Spleen (tissue), 11 donors: ENCODE results near the gene TEX29. TPM values are rescaled to one million over a fixed set of nuclear protein-coding genes. Genes with fewer than 3 reads are reported as not detected.

ENCODE experiments used
- DNase-seq: peaks from one replicate; pipeline ENCODE4 v3.0.0-alpha.2; 2020
- H3K27ac ChIP-seq, 8 donors: fragments of 200-600 bp; sonication (generic) in 7 of 8; 1 replicate in 4 of 8; 2 replicates in 4 of 8; pipeline versions ENCODE4 v1.5.0 to v1.8.0; 2016 to 2021; ENCODE audit warnings: inconsistent platforms in 4 of 8, mild to moderate bottlenecking in 4 of 8, moderate library complexity in 1 of 8
- H3K27me3 ChIP-seq, 7 donors: fragments of 200-600 bp; sonication (generic) in 6 of 7; replicated peaks in 1 of 7; 1 replicate in 4 of 7; 2 replicates in 3 of 7; pipeline versions ENCODE4 v1.5.0 to v1.8.0; 2016 to 2021; ENCODE audit warnings: inconsistent platforms in 3 of 7, mild to moderate bottlenecking in 1 of 7
- H3K36me3 ChIP-seq, 6 donors: fragments of 200-600 bp; sonication (generic) in 5 of 6; 1 replicate in 4 of 6; 2 replicates in 2 of 6; pipeline versions ENCODE4 v1.5.0 to v1.8.0; 2016 to 2021; ENCODE audit warnings: inconsistent platforms in 2 of 6
- H3K4me1 ChIP-seq, 6 donors: fragments of 200-600 bp; sonication (generic) in 5 of 6; 1 replicate in 3 of 6; 2 replicates in 3 of 6; pipeline versions ENCODE4 v1.5.0 to v1.8.0; 2016 to 2021; ENCODE audit warnings: inconsistent platforms in 3 of 6
- H3K4me3 ChIP-seq, 8 donors: fragments of 200-600 bp; sonication (generic) in 7 of 8; 1 replicate in 4 of 8; 2 replicates in 4 of 8; pipeline versions ENCODE4 v1.5.0 to v1.8.0; 2016 to 2021; ENCODE audit warnings: inconsistent platforms in 4 of 8, mild to moderate bottlenecking in 4 of 8, moderate library complexity in 2 of 8
- H3K9me3 ChIP-seq, 8 donors: fragments of 200-600 bp; sonication (generic) in 7 of 8; 1 replicate in 4 of 8; 2 replicates in 4 of 8; pipeline versions ENCODE4 v1.5.0 to v1.8.0; 2016 to 2021; ENCODE audit warnings: inconsistent platforms in 4 of 8
- CTCF ChIP-seq, 11 experiments: fragments of 200-600 bp in 7 of 11; fragments of 450-650 bp in 4 of 11; sonication (generic) in 4 of 11; IDR thresholded peaks in 8 of 11; conservative IDR thresholded peaks in 3 of 11; 1 replicate in 7 of 11; 2 replicates in 4 of 11; pipeline versions ENCODE4 v1.4.0 to v1.8.0; 2016 to 2021; ENCODE audit warnings: antibody characterized with exemption in 11 of 11, inconsistent platforms in 4 of 11, mild to moderate bottlenecking in 1 of 11
- POLR2A ChIP-seq, 3 donors: fragments of 450-650 bp; IDR thresholded peaks; one replicate each; pipeline ENCODE4 v1.5.1; 2017; ENCODE audit warnings: antibody characterized with exemption in 3 of 3, mild to moderate bottlenecking in 1 of 3
- POLR2AphosphoS5 ChIP-seq, 3 donors: sonication (generic); formaldehyde crosslinking; IDR thresholded peaks; one replicate each; pipeline ENCODE4 v1.5.1; 2017; ENCODE audit warnings: antibody characterized with exemption in 3 of 3
- WGBS, 5 donors: extraction: QIAGEN DNeasy Blood & Tissue Kit in 3 of 5; methylation state at CpG; one replicate each; pipeline versions ENCODE4 v1.1.5 to v1.1.7; 2013 to 2018; 5-methylcytosine and 5-hydroxymethylcytosine counted together
- intact Hi-C: fragments of 100-400 bp; cut with DNase I; formaldehyde crosslinking; loops from one replicate; pipeline ENCODE4 v1.15.0; 2023; ENCODE audit warnings: low total_unique reads
- polyA plus RNA-seq, 3 donors: library from polyadenylated mRNA; stranded (reverse); fragments of 200-250 nt; gene quantifications; one replicate each; pipeline ENCODE4 v1.2.1, GENCODE V29; 2013
- total RNA-seq, 7 donors: library from RNA; depleted of rRNA in 3 of 7; stranded (reverse); fragments of >200 nt in 3 of 7; fragmentation: NEBNext Ultra II Directional in 4 of 7; extraction: Animal tissue kit (Norgen Biotek cat#: 25700) in 4 of 7; gene quantifications; one replicate each; pipeline versions ENCODE4 v1.1.0 to v1.2.1, GENCODE V29; 2016 to 2021
- donor health status: healthy with polysubstance abuse.
- donor health status: DM: no; HTN: no; CAD: no; lungs with moderate emphysema.
- donor health status: DM: no; HTN: no; CAD: no.
- donor health status: Bipolar disorder and iron deficiency.
- donor health status: healthy.
- donor health status: DM: no; HTN: no; CAD: no.
- donor health status: DM: yes; HTN: yes; CAD: no.

Gene TEX29
- total and polyA plus RNA-seq, 10 donors: 0.54 to 1.7 (median 0.70) TPM; not detected in 4

GRCh38 chr13:111323549-111323948 is 3.1 kb downstream of the TEX29 start:
- DNase-seq: peak; percentile 47
- TF ChIP-seq CTCF (IDR thresholded peaks at IDR 0.05 in 8 of 11, conservative IDR thresholded peaks at IDR 0.05 in 3 of 11) (no peak), POLR2AphosphoS5 (IDR thresholded peaks at IDR 0.05) (no peak), POLR2A (IDR thresholded peaks at IDR 0.05) (no peak)
- no peaks in the 10 kb centered on the region for H3K9me3 ChIP-seq
- peaks cover 0 to 5% (median 0%) of the 10 kb centered on the region in 6 donors for H3K36me3 ChIP-seq
- no peaks in the 10 kb centered on the region for H3K27me3 ChIP-seq
- no peak overlapping the region for H3K27ac ChIP-seq
- intact Hi-C loops: no loop called here
- H3K4me3 ChIP-seq: no peak overlapping the region
- WGBS, 5 donors: 71 to 91% (median 82%) methylated on average over 14 of the region's 14 CpGs
- no peaks in the 10 kb centered on the region for H3K4me1 ChIP-seq

- WGBS, 5 donors: 70 to 80% (median 75%) methylated on average over 15 to 17 of the region's 17 CpGs
These were observed 3.7 kb downstream of the TEX29 start for GRCh38 chr13:111323950-111324651.

GRCh38 chr13:111324736-111325135 is 4.3 kb downstream of the TEX29 start:
- H3K9me3 ChIP-seq: no peaks in the 10 kb centered on the region
- intact Hi-C loops: no loop called here
- H3K27me3 ChIP-seq: no peaks in the 10 kb centered on the region
- no peak overlapping the region for H3K27ac ChIP-seq
- H3K4me1 ChIP-seq: no peaks in the 10 kb centered on the region
- no peak for DNase-seq
- H3K36me3 ChIP-seq: peaks cover 0 to 11% (median 0%) of the 10 kb centered on the region in 6 donors
- H3K4me3 ChIP-seq: no peak overlapping the region
- TF ChIP-seq POLR2A (IDR thresholded peaks at IDR 0.05) (no peak), CTCF (IDR thresholded peaks at IDR 0.05 in 8 of 11, conservative IDR thresholded peaks at IDR 0.05 in 3 of 11) (no peak), POLR2AphosphoS5 (IDR thresholded peaks at IDR 0.05) (no peak)
- 72 to 89% (median 88%) methylated on average over 9 to 14 of the region's 14 CpGs for WGBS, 5 donors

More at GRCh38 chr13:111323950-111324651, 3.7 kb downstream of the TEX29 start:
- Histone ChIP-seq H3K27me3 (no peaks in the 10 kb centered on the region), H3K9me3 (no peaks in the 10 kb centered on the region), H3K27ac (no peak overlapping the region), H3K36me3 (peaks cover 0 to 11% (median 0%) of the 10 kb centered on the region in 6 donors), H3K4me3 (no peak overlapping the region), H3K4me1 (no peaks in the 10 kb centered on the region)
- intact Hi-C loops: no loop called here
- DNase-seq: peak; percentile 58
- no peak for TF ChIP-seq POLR2A (IDR thresholded peaks at IDR 0.05)
- no peak for TF ChIP-seq CTCF (IDR thresholded peaks at IDR 0.05 in 8 of 11, conservative IDR thresholded peaks at IDR 0.05 in 3 of 11)
- TF ChIP-seq POLR2AphosphoS5 (IDR thresholded peaks at IDR 0.05): no peak

GRCh38 chr13:111325146-111325890 is 4.9 kb downstream of the TEX29 start:
- TF ChIP-seq POLR2AphosphoS5 (IDR thresholded peaks at IDR 0.05): no peak
- no peak for TF ChIP-seq POLR2A (IDR thresholded peaks at IDR 0.05)
- no peak for TF ChIP-seq CTCF (IDR thresholded peaks at IDR 0.05 in 8 of 11, conservative IDR thresholded peaks at IDR 0.05 in 3 of 11)
- Histone ChIP-seq H3K4me1 (no peaks in the 10 kb centered on the region), H3K27me3 (no peaks in the 10 kb centered on the region), H3K9me3 (no peaks in the 10 kb centered on the region), H3K27ac (no peak overlapping the region), H3K4me3 (no peak overlapping the region), H3K36me3 (peaks cover 0 to 11% (median 0%) of the 10 kb centered on the region in 6 donors)
- intact Hi-C loops: no loop called here
- peak; percentile 53 for DNase-seq
- WGBS, 5 donors: 82 to 86% (median 85%) methylated on average over 23 to 28 of the region's 28 CpGs
